PC-9 (cell line): ENCODE measurements around the gene GCLM. TPM values are rescaled to one million over a fixed set of nuclear protein-coding genes. Genes with fewer than 3 reads are reported as not detected.

Source experiments
- BruUV-seq: library from RNA; stranded (reverse); fragments of 400-500 nt; replicated peaks from 2 replicates; lab custom pipeline; 2021; lab: Mats Ljungman, UMichigan
- CTCF ChIA-PET: fragments of 300-600 bp; sonication (Branson Sonifier 250); formaldehyde crosslinking; loops from one replicate; lab custom pipeline; 2022; ENCODE audit warnings: antibody characterized with exemption; lab: Charles Lee
- POLR2A ChIA-PET: fragments of 300-600 bp; sonication (Branson Sonifier 250); formaldehyde crosslinking; loops from one replicate; lab custom pipeline; 2022; ENCODE audit warnings: antibody characterized with exemption; ENCODE audit not compliant: unreplicated experiment; lab: Charles Lee
- DNase-seq, 2 experiments: peaks; one replicate each; pipeline versions ENCODE4 v3.0.0 to v3.0.0-alpha.2; 2015 to 2022; ENCODE audit warnings: mixed read lengths in 1 of 2
- H2AFZ ChIP-seq: fragments of 200-600 bp; sonication (generic); 2 replicates; pipeline ENCODE4 v1.8.1; 2017; ENCODE audit warnings: antibody characterized with exemption
- H3F3A ChIP-seq: fragments of 200-600 bp; sonication (generic); 2 replicates; pipeline ENCODE4 v1.8.1; 2017; ENCODE audit warnings: antibody characterized with exemption, mild to moderate bottlenecking, low read depth; ENCODE audit not compliant: insufficient read depth
- H3K27ac ChIP-seq: fragments of 200-600 bp; sonication (generic); 2 replicates; pipeline ENCODE4 v1.6.1; 2016; ENCODE audit warnings: mixed run types
- H3K27me3 ChIP-seq: fragments of 200-600 bp; sonication (generic); 2 replicates; pipeline ENCODE4 v1.6.1; 2016; ENCODE audit warnings: low read depth, mixed run types; ENCODE audit not compliant: insufficient read depth
- H3K36me3 ChIP-seq: fragments of 200-600 bp; sonication (generic); 2 replicates; pipeline ENCODE4 v1.6.1; 2016; ENCODE audit warnings: low read depth, mixed run types
- H3K4me1 ChIP-seq: fragments of 200-600 bp; sonication (generic); replicated peaks from 2 replicates; pipeline ENCODE4 v1.6.1; 2016; ENCODE audit warnings: mixed run types; ENCODE audit not compliant: insufficient read depth
- H3K4me2 ChIP-seq: fragments of 200-600 bp; sonication (generic); 2 replicates; pipeline ENCODE4 v1.6.1; 2017; ENCODE audit warnings: mixed run types
- H3K4me3 ChIP-seq: fragments of 200-600 bp; sonication (generic); 2 replicates; pipeline ENCODE4 v1.6.1; 2016; ENCODE audit warnings: mixed run types
- H3K79me2 ChIP-seq: fragments of 200-600 bp; sonication (generic); 2 replicates; pipeline ENCODE4 v1.6.1; 2017; ENCODE audit warnings: low read depth, mixed run types
- H3K9me2 ChIP-seq: fragments of 200-600 bp; sonication (generic); 2 replicates; pipeline ENCODE4 v1.8.1; 2017; ENCODE audit warnings: mild to moderate bottlenecking; ENCODE audit not compliant: insufficient read depth
- H3K9me3 ChIP-seq: fragments of 200-600 bp; sonication (generic); 2 replicates; pipeline ENCODE4 v1.8.1; 2016; ENCODE audit warnings: low read depth; ENCODE audit not compliant: insufficient read depth
- H4K20me1 ChIP-seq: fragments of 200-600 bp; sonication (generic); 2 replicates; pipeline ENCODE4 v1.8.1; 2017; ENCODE audit not compliant: insufficient read depth
- CTCF ChIP-seq: fragments of 200-600 bp; sonication (generic); conservative IDR thresholded peaks from 2 replicates; pipeline ENCODE4 v1.6.1; 2017; ENCODE audit warnings: mixed run types, antibody characterized with exemption, mild to moderate bottlenecking, moderate library complexity
- EZH2 ChIP-seq: fragments of 200-600 bp; sonication (generic); IDR thresholded peaks from 2 replicates; pipeline ENCODE4 v1.8.0; 2017; ENCODE audit warnings: antibody characterized with exemption, low read depth
- intact Hi-C: fragments of 100-400 bp; cut with micrococcal nuclease; formaldehyde crosslinking; loops from one replicate; pipeline ENCODE4 v1.10.0; 2022; ENCODE audit not compliant: unreplicated experiment
- total RNA-seq: library from RNA; stranded (reverse); gene quantifications from 2 replicates; pipeline ENCODE4 v1.2.3, GENCODE V29; 2021

The GCLM gene
- total RNA-seq, 1 experiment from 2014 or later, result 270 TPM

DNA sequence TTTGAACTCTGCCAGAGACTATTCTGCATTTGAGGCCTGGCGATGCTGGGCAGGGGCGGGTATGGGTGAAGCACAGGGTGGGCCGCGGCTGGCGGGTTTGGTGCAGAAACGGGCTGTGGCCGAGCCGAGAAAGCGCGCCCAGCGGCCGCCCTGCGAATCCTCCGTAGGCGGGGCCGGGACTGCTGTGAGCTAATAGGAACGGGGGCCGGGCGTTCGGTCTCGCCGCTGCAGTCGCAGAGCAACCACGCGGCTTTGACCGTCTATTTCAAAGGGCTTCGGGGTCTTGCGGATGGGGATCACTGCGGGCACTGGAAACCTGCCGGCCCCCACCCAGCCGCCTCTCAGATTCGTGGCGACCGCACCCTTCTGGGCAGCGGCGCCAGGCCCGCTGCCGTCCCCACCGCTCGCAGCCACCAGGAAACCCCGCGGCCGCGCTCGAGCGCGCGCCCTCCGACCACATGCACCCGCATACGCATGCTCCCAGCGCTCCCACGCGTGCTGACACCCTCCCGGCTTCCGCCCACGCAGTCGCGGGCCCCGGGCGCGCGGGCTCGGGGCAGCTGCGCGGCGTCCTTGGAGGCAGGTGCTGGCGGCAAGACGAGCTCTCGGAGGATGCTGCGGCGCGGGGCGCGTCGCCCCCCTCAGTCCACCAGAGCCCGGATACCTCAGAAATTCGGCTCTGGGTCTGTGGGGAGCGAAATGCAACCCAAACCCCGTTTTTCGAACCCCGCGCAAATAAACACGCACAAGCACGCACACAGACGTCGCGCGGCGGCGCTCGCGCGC, 62.8 kb downstream of the GCLM start:
- Histone ChIP-seq H3K4me1 (peaks cover 36% of the 10 kb centered on the region), H3K27ac (peak overlapping the region; percentile 81), H3K9me3 (no peaks in the 10 kb centered on the region; the same call in 1 of the 2 replicates), H3K4me2 (peak overlapping the region; percentile 95), H3F3A (peaks cover 33% of the 10 kb centered on the region), H3K36me3 (0 out of 2 replicates have a peak, but pooled peaks cover 5% of the 10 kb centered on the region), H3K79me2 (peaks cover 15% of the 10 kb centered on the region), H3K27me3 (no peaks in the 10 kb centered on the region), H3K9me2 (no peaks in the 10 kb centered on the region), H2AFZ (peak overlapping the region; percentile 86), H4K20me1 (no peaks in the 10 kb centered on the region), H3K4me3 (peak overlapping the region; percentile 94)
- ChIA-PET POLR2A (interaction anchor here (0.5 to 0.7 kb wide), 4 partner anchors 93 to 266 kb away, joined by 3 to 5 read pairs (median 4); no protein-coding TSS in a partner anchor), CTCF (no interaction called here)
- intact Hi-C loops, result loop anchor here (1.0 to 5.0 kb wide), 2 partner anchors 261 to 499 kb away; partner anchors contain the start of gene DR1
- TF ChIP-seq CTCF (peak; percentile 37; the same call in 1 of the 2 replicates), EZH2 (no peak)
- DNase-seq, result peak; percentile 77 to 81
- BruUV-seq, result TSS peak; percentile 83

DNA sequence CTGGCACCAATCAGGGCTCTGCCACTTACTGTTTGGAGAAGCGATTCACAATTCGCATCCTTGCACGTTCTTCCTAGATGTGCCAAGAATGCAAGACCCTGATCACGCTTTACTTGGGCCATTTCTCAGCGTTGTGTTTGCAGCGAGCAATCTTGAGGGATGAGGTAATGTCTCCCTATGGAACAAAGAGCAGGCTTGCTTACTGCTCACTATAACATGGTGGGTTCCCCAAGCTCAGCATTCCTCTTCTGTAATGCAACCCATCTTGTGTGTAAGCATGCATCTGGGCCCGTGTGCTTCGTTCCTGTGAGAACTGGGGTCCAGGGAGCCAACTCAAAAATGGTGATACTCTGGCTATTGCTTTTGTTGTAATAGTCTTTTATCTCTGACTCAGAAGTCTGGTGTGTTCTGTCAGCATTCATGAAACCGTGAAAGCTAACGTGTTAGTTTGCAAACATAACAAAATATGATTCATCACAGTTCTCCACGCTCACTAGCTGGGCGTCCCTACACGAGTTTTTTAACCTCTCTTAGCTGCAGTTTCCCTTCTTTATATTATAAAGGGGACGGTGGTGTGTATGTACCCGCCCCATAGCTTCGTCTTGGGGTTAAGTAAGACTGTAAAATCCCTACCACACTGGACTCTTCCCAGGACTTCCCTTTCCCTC, 63.6 kb downstream of the GCLM start:
- Histone ChIP-seq H3K4me2 (peak overlapping the region; percentile 95), H3K4me1 (peaks cover 36% of the 10 kb centered on the region), H3K9me3 (no peaks in the 10 kb centered on the region; the same call in 1 of the 2 replicates), H3F3A (peaks cover 33% of the 10 kb centered on the region), H4K20me1 (no peaks in the 10 kb centered on the region), H3K4me3 (peak overlapping the region; percentile 94), H3K79me2 (peaks cover 15% of the 10 kb centered on the region), H3K27me3 (no peaks in the 10 kb centered on the region), H3K27ac (peak overlapping the region; percentile 81), H2AFZ (peak overlapping the region; percentile 86), H3K9me2 (no peaks in the 10 kb centered on the region), H3K36me3 (0 out of 2 replicates have a peak, but pooled peaks cover 5% of the 10 kb centered on the region)
- BruUV-seq, result TSS peak; percentile 29
- intact Hi-C loops, result loop anchor here (1.0 to 5.0 kb wide), 4 partner anchors 67 to 498 kb away; partner anchors contain the start of gene DR1
- ChIA-PET CTCF (no interaction called here), POLR2A (interaction anchor here (0.5 to 0.7 kb wide), 5 partner anchors 92 to 266 kb away, joined by 3 to 6 read pairs (median 4); no protein-coding TSS in a partner anchor)
- TF ChIP-seq EZH2 (no peak), CTCF (peak; percentile 42; the same call in 1 of the 2 replicates)
- DNase-seq, result peak in 1 of 2 experiments; percentile 94
